Endothelial cell (in vitro differentiated cells): ENCODE measurements around the gene LCMT1. TPM values are rescaled to one million over a fixed set of nuclear protein-coding genes. Genes with fewer than 3 reads are reported as not detected.

Experiments
- DNase-seq: peaks from one replicate; pipeline ENCODE4 v3.0.0; 2021; ENCODE audit warnings: low spot score
- H3K27ac Mint-ChIP-seq: one replicate; pipeline ENCODE4 v1.8.0; 2021; ENCODE audit warnings: mixed read lengths, inconsistent platforms; ENCODE audit not compliant: unreplicated experiment
- H3K27me3 Mint-ChIP-seq: one replicate; pipeline ENCODE4 v1.8.0; 2021; ENCODE audit warnings: mild to moderate bottlenecking, moderate library complexity, mixed read lengths, inconsistent platforms; ENCODE audit not compliant: unreplicated experiment
- H3K36me3 Mint-ChIP-seq: one replicate; pipeline ENCODE4 v1.8.0; 2021; ENCODE audit warnings: mild to moderate bottlenecking, low read depth, mixed read lengths, inconsistent platforms; ENCODE audit not compliant: unreplicated experiment
- H3K4me1 Mint-ChIP-seq: one replicate; pipeline ENCODE4 v1.8.0; 2021; ENCODE audit warnings: mild to moderate bottlenecking, mixed read lengths, inconsistent platforms; ENCODE audit not compliant: unreplicated experiment
- H3K4me3 Mint-ChIP-seq: one replicate; pipeline ENCODE4 v1.8.0; 2021; ENCODE audit warnings: mild to moderate bottlenecking, mixed read lengths, inconsistent platforms; ENCODE audit not compliant: unreplicated experiment
- H3K9me3 Mint-ChIP-seq: one replicate; pipeline ENCODE4 v1.8.0; 2021; ENCODE audit warnings: mixed read lengths, inconsistent platforms; ENCODE audit not compliant: unreplicated experiment
- CTCF ChIP-seq: fragments of 200-600 bp; sonication (generic); IDR thresholded peaks from one replicate; pipeline ENCODE4 v1.5.0; 2021; ENCODE audit warnings: antibody characterized with exemption; ENCODE audit not compliant: unreplicated experiment
- total RNA-seq: library from RNA; stranded (reverse); fragmentation: NEBNext Ultra II Directional; extraction: Animal tissue kit (Norgen Biotek cat#: 25700); gene quantifications from one replicate; pipeline ENCODE4 v1.2.1, GENCODE V29; 2021; ENCODE audit not compliant: unreplicated experiment

LCMT1 gene
- total RNA-seq, 1 donor from 2014 or later = 59.3 TPM

GRCh38 chr16:25065899-25066298 lies 45.6 kb upstream of the LCMT1 start:
- Mint-ChIP-seq H3K4me1 (no peaks in the 10 kb centered on the region), H3K36me3 (no peaks in the 10 kb centered on the region), H3K4me3 (no peak overlapping the region), H3K27ac (no peak overlapping the region), H3K27me3 (peaks cover 9% of the 10 kb centered on the region), H3K9me3 (no peaks in the 10 kb centered on the region)
- DNase-seq = no peak
- TF ChIP-seq CTCF = no peak

- Mint-ChIP-seq H3K4me3 (no peak overlapping the region), H3K36me3 (no peaks in the 10 kb centered on the region), H3K27ac (no peak overlapping the region), H3K9me3 (no peaks in the 10 kb centered on the region), H3K4me1 (no peaks in the 10 kb centered on the region), H3K27me3 (peaks cover 9% of the 10 kb centered on the region)
- no peak for DNase-seq
- no peak for TF ChIP-seq CTCF
These were observed 45.2 kb upstream of the LCMT1 start for GRCh38 chr16:25066426-25066746.

GRCh38 chr16:25066747-25067631 lies 44.6 kb upstream of the LCMT1 start:
- no peak for TF ChIP-seq CTCF
- Mint-ChIP-seq H3K4me1 (no peaks in the 10 kb centered on the region), H3K36me3 (no peaks in the 10 kb centered on the region), H3K4me3 (peak overlapping the region; percentile 88), H3K27me3 (peaks cover 9% of the 10 kb centered on the region), H3K9me3 (no peaks in the 10 kb centered on the region), H3K27ac (no peak overlapping the region)
- DNase-seq = peak; percentile 76

- Mint-ChIP-seq H3K36me3 (no peaks in the 10 kb centered on the region), H3K4me1 (no peaks in the 10 kb centered on the region), H3K27ac (no peak overlapping the region), H3K9me3 (no peaks in the 10 kb centered on the region), H3K4me3 (no peak overlapping the region), H3K27me3 (peaks cover 1% of the 10 kb centered on the region)
- no peak for TF ChIP-seq CTCF
- DNase-seq = no peak
These were observed 37.7 kb upstream of the LCMT1 start for GRCh38 chr16:25073854-25074253.

GRCh38 chr16:25078386-25078978 lies 33.1 kb upstream of the LCMT1 start:
- H3K27ac Mint-ChIP-seq = no peak overlapping the region
- H3K9me3 Mint-ChIP-seq = no peaks in the 10 kb centered on the region
- no peaks in the 10 kb centered on the region for H3K36me3 Mint-ChIP-seq
- no peaks in the 10 kb centered on the region for H3K4me1 Mint-ChIP-seq
- no peak for DNase-seq
- H3K27me3 Mint-ChIP-seq = no peaks in the 10 kb centered on the region
- no peak for TF ChIP-seq CTCF
- H3K4me3 Mint-ChIP-seq = no peak overlapping the region
